ENCODE measurements around the gene FYB1. TPM values are rescaled to one million over a fixed set of nuclear protein-coding genes. Genes with fewer than 3 reads are reported as not detected.
A peak's percentile ranks its signal among the peaks of the same experiment; 100 is the strongest.

FYB1 gene
- total and polyA plus RNA-seq, 8 donors: 2.0 to 22.9 (median 4.2) TPM

DNA sequence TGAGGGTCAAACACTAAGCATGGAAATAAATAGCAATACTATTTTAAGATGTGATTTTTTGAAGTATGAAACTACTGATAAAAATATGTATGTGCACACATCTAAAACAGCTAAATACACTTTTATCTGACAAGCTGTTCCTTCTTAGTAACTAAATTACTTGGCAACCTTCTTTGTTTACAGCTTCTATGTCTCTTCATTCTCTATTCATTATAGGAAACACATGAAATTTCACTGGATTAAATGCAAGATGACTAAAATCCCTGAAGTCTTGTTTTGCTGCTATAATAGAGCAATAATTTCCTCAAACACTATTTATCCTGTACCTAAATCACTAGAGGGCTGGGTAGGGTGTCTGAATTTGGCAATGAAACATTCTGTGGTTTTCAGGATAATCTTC, 156.8 kb downstream of the FYB1 start:
- intact Hi-C loops (cut with DNase I; ENCODE audit: low total_unique reads): loop anchor here (10.0 kb wide), 1 partner anchor 48 kb away; no protein-coding TSS in a partner anchor
- TF ChIP-seq POLR2AphosphoS5 (IDR thresholded peaks at IDR 0.05): no peak
- TF ChIP-seq POLR2A (IDR thresholded peaks at IDR 0.05): no peak
- TF ChIP-seq CTCF (IDR thresholded peaks at IDR 0.05): no peak
- no peak for TF ChIP-seq EP300 (IDR thresholded peaks at IDR 0.05)
- peaks cover 0 to 15% (median 6%) of the 10 kb centered on the region in 4 donors for H3K9me3 ChIP-seq
- no peak for DNase-seq
- no peaks in the 10 kb centered on the region for H3K27me3 ChIP-seq
- no peak overlapping the region for H3K27ac ChIP-seq
- H3K36me3 ChIP-seq: peaks cover 0 to 19% (median 16%) of the 10 kb centered on the region in 4 donors
- peaks cover 0 to 77% (median 38%) of the 10 kb centered on the region in 4 donors for H3K4me1 ChIP-seq
- no peak overlapping the region for H3K4me3 ChIP-seq

DNA sequence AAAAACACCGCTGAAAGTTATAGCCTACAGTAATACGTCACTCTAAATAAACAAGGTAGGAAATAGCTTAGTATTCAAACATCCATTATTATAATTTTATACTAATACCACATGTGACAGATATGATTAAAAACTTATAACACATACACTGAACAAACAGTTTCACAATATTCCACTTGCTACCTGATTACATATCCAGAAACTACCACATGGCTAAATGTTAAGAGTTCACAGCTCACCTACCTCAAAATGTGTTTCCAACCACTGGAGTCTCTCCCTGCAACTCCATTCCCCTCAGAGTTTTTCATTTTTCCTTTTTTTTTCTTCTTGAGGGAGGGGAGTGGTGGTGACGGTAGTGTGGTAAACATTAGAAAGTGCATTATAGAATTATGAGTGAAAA, 157.3 kb downstream of the FYB1 start:
- Histone ChIP-seq H3K4me1 (peaks cover 0 to 81% (median 40%) of the 10 kb centered on the region in 4 donors), H3K4me3 (no peak overlapping the region), H3K27me3 (no peaks in the 10 kb centered on the region), H3K9me3 (peaks cover 0 to 14% (median 6%) of the 10 kb centered on the region in 4 donors), H3K36me3 (peaks cover 0 to 16% (median 15%) of the 10 kb centered on the region in 4 donors), H3K27ac (no peak overlapping the region)
- DNase-seq: peak in 1 of 2 donors; percentile 17
- intact Hi-C loops (cut with DNase I; ENCODE audit: low total_unique reads): loop anchor here (10.0 kb wide), 1 partner anchor 47 kb away; no protein-coding TSS in a partner anchor
- no peak for TF ChIP-seq POLR2AphosphoS5 (IDR thresholded peaks at IDR 0.05)
- no peak for TF ChIP-seq EP300 (IDR thresholded peaks at IDR 0.05)
- TF ChIP-seq POLR2A (IDR thresholded peaks at IDR 0.05): no peak
- TF ChIP-seq CTCF (IDR thresholded peaks at IDR 0.05): no peak
- WGBS, 5 donors: 59 to 73% (median 71%) methylated on average over 3 of the region's 3 CpGs

GRCh38 chr5:39059064-39059463, 160.3 kb downstream of the FYB1 start:
- DNase-seq: no peak
- Histone ChIP-seq H3K9me3 (no peaks in the 10 kb centered on the region), H3K4me3 (no peak overlapping the region), H3K4me1 (peaks cover 7 to 95% (median 56%) of the 10 kb centered on the region in 4 donors), H3K27ac (no peak overlapping the region), H3K27me3 (no peaks in the 10 kb centered on the region), H3K36me3 (no peaks in the 10 kb centered on the region)
- intact Hi-C loops (cut with DNase I; ENCODE audit: low total_unique reads): no loop called here
- 24 to 51% (median 39%) methylated on average over 2 of the region's 2 CpGs for WGBS, 5 donors
- TF ChIP-seq CTCF (IDR thresholded peaks at IDR 0.05) (no peak), POLR2AphosphoS5 (IDR thresholded peaks at IDR 0.05) (no peak), EP300 (IDR thresholded peaks at IDR 0.05) (no peak), POLR2A (IDR thresholded peaks at IDR 0.05) (no peak)

GRCh38 chr5:39058178-39058921, 161.0 kb downstream of the FYB1 start:
- Histone ChIP-seq H3K4me3 (peak overlapping the region in 3 of 4 donors; percentile 17 to 31 (median 18)), H3K4me1 (peaks cover 7 to 89% (median 53%) of the 10 kb centered on the region in 4 donors), H3K27me3 (no peaks in the 10 kb centered on the region), H3K27ac (peak overlapping the region in 2 of 5 donors; percentile 44 to 61), H3K9me3 (no peaks in the 10 kb centered on the region), H3K36me3 (no peaks in the 10 kb centered on the region)
- DNase-seq: no peak
- no peak for TF ChIP-seq POLR2AphosphoS5 (IDR thresholded peaks at IDR 0.05)
- TF ChIP-seq POLR2A (IDR thresholded peaks at IDR 0.05): no peak
- TF ChIP-seq EP300 (IDR thresholded peaks at IDR 0.05): no peak
- no peak for TF ChIP-seq CTCF (IDR thresholded peaks at IDR 0.05)
- WGBS, 5 donors: 45 to 66% (median 58%) methylated on average over 2 of the region's 2 CpGs
- intact Hi-C loops (cut with DNase I; ENCODE audit: low total_unique reads): no loop called here

Data from stomach (tissue), 9 donors.